Tibial nerve (tissue), 4 donors: ENCODE measurements around the gene DNPH1.

Source experiments
- CTCF ChIP-seq, 5 experiments: fragments of 200-600 bp in 3 of 5; fragments of 450-650 bp in 2 of 5; sonication (generic) in 3 of 5; IDR thresholded peaks; one replicate each; pipeline ENCODE4 v1.5.1; 2016 to 2019; ENCODE audit warnings: antibody characterized with exemption in 5 of 5, mild to moderate bottlenecking in 3 of 5, moderate library complexity in 2 of 5
- EP300 ChIP-seq, 2 donors: sonication (generic); formaldehyde crosslinking; IDR thresholded peaks; one replicate each; pipeline ENCODE4 v1.6.1; 2017; ENCODE audit warnings: antibody characterized with exemption in 2 of 2, mild to moderate bottlenecking in 1 of 2
- POLR2A ChIP-seq, 2 donors: fragments of 450-650 bp; IDR thresholded peaks; one replicate each; pipeline ENCODE4 v1.6.1; 2017; ENCODE audit warnings: antibody characterized with exemption in 2 of 2, mild to moderate bottlenecking in 2 of 2, moderate library complexity in 2 of 2

- no peak for TF ChIP-seq CTCF (IDR thresholded peaks at IDR 0.05)
- no peak for TF ChIP-seq POLR2A (IDR thresholded peaks at IDR 0.05)
- TF ChIP-seq EP300 (IDR thresholded peaks at IDR 0.05) = no peak
These were observed 46.7 kb upstream of the DNPH1 start for GRCh38 chr6:43275801-43276576.
